Astrocyte (in vitro differentiated cells and primary cell): Measurements from ENCODE around the gene TMEM30A. TPM values are rescaled to one million over a fixed set of nuclear protein-coding genes. Genes with fewer than 3 reads are reported as not detected.

Experiments
- DNase-seq: peaks from one replicate; pipeline ENCODE4 v3.0.0-alpha.2; 2010; ENCODE audit warnings: low read depth
- FAIRE-seq: peaks from 2 replicates; lab custom pipeline; 2011; peaks lifted over from hg19 to GRCh38; lab: Jason Lieb, UNC
- H2AFZ ChIP-seq: 2 replicates; pipeline ENCODE4 v1.6.0; 2012; ENCODE audit warnings: low read depth, low read length, inconsistent platforms
- H3K27ac ChIP-seq: 2 replicates; pipeline ENCODE4 v1.5.1; 2011; ENCODE audit warnings: low read depth, low read length, inconsistent platforms
- H3K27me3 ChIP-seq: 2 replicates; pipeline ENCODE4 v1.6.0; 2011; ENCODE audit warnings: low read length, inconsistent platforms; ENCODE audit not compliant: insufficient read depth
- H3K36me3 ChIP-seq: 2 replicates; pipeline ENCODE4 v1.5.1; 2011; ENCODE audit warnings: low read length, inconsistent platforms; ENCODE audit not compliant: insufficient read depth
- H3K4me1 ChIP-seq: 2 replicates; pipeline ENCODE4 v1.5.1; 2011; ENCODE audit warnings: low read length, inconsistent platforms; ENCODE audit not compliant: insufficient read depth
- H3K4me2 ChIP-seq: 2 replicates; pipeline ENCODE4 v1.6.0; 2012; ENCODE audit warnings: low read length, inconsistent platforms
- H3K4me3 ChIP-seq: 2 replicates; pipeline ENCODE4 v1.5.1; 2011; ENCODE audit warnings: low read depth, mild to moderate bottlenecking, low read length, inconsistent platforms; ENCODE audit not compliant: insufficient read depth
- H3K79me2 ChIP-seq: 2 replicates; pipeline ENCODE4 v1.6.0; 2012; ENCODE audit warnings: mild to moderate bottlenecking, low read length, inconsistent platforms; ENCODE audit not compliant: insufficient read depth
- H3K9ac ChIP-seq: 2 replicates; pipeline ENCODE4 v1.6.0; 2012; ENCODE audit warnings: mild to moderate bottlenecking, low read length, inconsistent platforms
- H3K9me3 ChIP-seq: 2 replicates; pipeline ENCODE4 v1.5.1; 2012; ENCODE audit warnings: low read depth, mild to moderate bottlenecking, low read length, inconsistent platforms; ENCODE audit not compliant: insufficient read depth
- H4K20me1 ChIP-seq: 2 replicates; pipeline ENCODE4 v1.6.0; 2012; ENCODE audit warnings: low read length, inconsistent platforms; ENCODE audit not compliant: insufficient read depth
- H3K27ac Mint-ChIP-seq: one replicate; pipeline ENCODE4 v1.8.0; 2021; ENCODE audit warnings: mild to moderate bottlenecking, mixed read lengths; ENCODE audit not compliant: unreplicated experiment
- H3K27me3 Mint-ChIP-seq: one replicate; pipeline ENCODE4 v1.8.0; 2021; ENCODE audit warnings: low read depth, mixed read lengths; ENCODE audit not compliant: unreplicated experiment
- H3K36me3 Mint-ChIP-seq: one replicate; pipeline ENCODE4 v1.8.0; 2021; ENCODE audit warnings: low read depth, mixed read lengths; ENCODE audit not compliant: unreplicated experiment
- H3K4me1 Mint-ChIP-seq: one replicate; pipeline ENCODE4 v1.8.0; 2021; ENCODE audit warnings: low read depth, mixed read lengths; ENCODE audit not compliant: unreplicated experiment
- H3K4me3 Mint-ChIP-seq: one replicate; pipeline ENCODE4 v1.8.0; 2021; ENCODE audit warnings: mild to moderate bottlenecking, moderate library complexity, mixed read lengths; ENCODE audit not compliant: unreplicated experiment
- H3K9me3 Mint-ChIP-seq: one replicate; pipeline ENCODE4 v1.8.0; 2021; ENCODE audit warnings: mild to moderate bottlenecking, mixed read lengths; ENCODE audit not compliant: unreplicated experiment
- CTCF ChIP-seq: IDR thresholded peaks from 2 replicates; pipeline ENCODE4 v1.5.1; 2011; ENCODE audit warnings: low read depth, mild to moderate bottlenecking, inconsistent platforms, low read length, moderate library complexity; ENCODE audit not compliant: insufficient read depth
- EZH2 ChIP-seq: IDR thresholded peaks from 2 replicates; pipeline ENCODE4 v1.6.1; 2012; ENCODE audit warnings: mild to moderate bottlenecking, low read length, inconsistent platforms; ENCODE audit not compliant: insufficient read depth
- total RNA-seq: library from RNA; stranded (reverse); gene quantifications from 2 replicates; pipeline ENCODE4 v1.2.1, GENCODE V29; 2021

Gene TMEM30A
- total RNA-seq, 1 donor from 2014 or later: 166 TPM

DNA sequence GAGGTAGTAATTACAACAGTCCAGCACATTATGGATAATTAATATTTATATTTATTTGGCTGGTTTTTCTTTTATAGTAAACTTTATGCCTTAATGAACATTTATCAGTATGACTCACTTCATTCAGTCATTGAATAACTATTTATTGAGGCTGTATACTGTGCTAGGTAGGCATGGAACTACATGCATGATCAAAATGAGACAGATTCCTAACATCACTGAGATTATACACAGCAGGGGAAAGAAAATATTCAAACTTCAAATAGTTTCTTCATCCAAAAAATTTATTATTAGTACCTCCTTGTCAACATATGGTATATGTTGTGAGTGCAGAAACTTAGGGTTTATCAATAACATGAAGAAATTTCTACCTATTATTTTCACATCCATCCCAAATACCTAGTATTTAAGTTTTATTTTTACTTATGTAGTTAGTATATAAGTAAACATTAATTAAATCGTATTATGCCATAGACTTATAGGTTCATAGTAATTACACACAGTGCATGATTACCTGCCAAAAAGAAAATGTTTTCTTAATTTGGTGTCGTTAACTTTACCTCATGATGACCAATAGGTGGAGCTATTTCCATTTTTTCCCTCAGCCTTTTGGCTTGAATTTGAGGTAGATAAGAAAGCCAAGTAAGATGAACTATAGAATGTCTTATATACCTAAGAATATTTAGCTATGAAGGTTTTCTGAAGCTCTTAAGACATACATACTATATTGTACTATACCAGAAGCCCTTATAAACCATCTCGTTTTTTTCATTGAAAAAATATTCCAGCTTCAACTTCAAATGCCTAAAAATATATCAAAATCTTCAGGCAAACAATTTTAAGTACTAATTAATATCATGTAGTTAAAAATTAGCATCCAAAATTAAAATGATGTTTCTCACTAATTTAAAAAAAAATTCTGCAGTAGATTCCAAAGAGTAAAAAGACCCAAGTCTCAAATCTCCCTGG lies 12.5 kb upstream of the TMEM30A start:
- H3K9me3 Mint-ChIP-seq: no peaks in the 10 kb centered on the region
- H3K27me3 Mint-ChIP-seq: no peaks in the 10 kb centered on the region
- peak; percentile 77 for TF ChIP-seq CTCF
- no peak for TF ChIP-seq EZH2
- H3K4me3 ChIP-seq: no peak overlapping the region
- no peaks in the 10 kb centered on the region for H3K36me3 ChIP-seq
- H4K20me1 ChIP-seq: no peaks in the 10 kb centered on the region
- DNase-seq (peak; percentile 42), FAIRE-seq (peak; percentile 69)
- no peak overlapping the region for H3K4me3 Mint-ChIP-seq
- H3K9me3 ChIP-seq: no peaks in the 10 kb centered on the region
- peaks cover 3% of the 10 kb centered on the region for H3K27me3 ChIP-seq
- no peak overlapping the region for H3K27ac Mint-ChIP-seq
- H3K4me1 Mint-ChIP-seq: no peaks in the 10 kb centered on the region
- no peak overlapping the region for H3K4me2 ChIP-seq
- no peak overlapping the region for H3K9ac ChIP-seq
- no peak overlapping the region for H3K27ac ChIP-seq
- H3K4me1 ChIP-seq: no peaks in the 10 kb centered on the region
- no peak overlapping the region for H2AFZ ChIP-seq
- H3K79me2 ChIP-seq: no peaks in the 10 kb centered on the region
- no peaks in the 10 kb centered on the region for H3K36me3 Mint-ChIP-seq

- no peaks in the 10 kb centered on the region for H3K27me3 Mint-ChIP-seq
- no peaks in the 10 kb centered on the region for H3K36me3 Mint-ChIP-seq
- DNase-seq (no peak), FAIRE-seq (no peak)
- Histone ChIP-seq H2AFZ (no peak overlapping the region), H3K27me3 (no peaks in the 10 kb centered on the region), H3K4me1 (no peaks in the 10 kb centered on the region), H3K27ac (no peak overlapping the region), H3K36me3 (no peaks in the 10 kb centered on the region), H4K20me1 (no peaks in the 10 kb centered on the region), H3K4me2 (no peak overlapping the region), H3K9me3 (no peaks in the 10 kb centered on the region), H3K4me3 (no peak overlapping the region), H3K79me2 (no peaks in the 10 kb centered on the region), H3K9ac (no peak overlapping the region)
- H3K27ac Mint-ChIP-seq: no peak overlapping the region
- no peak overlapping the region for H3K4me3 Mint-ChIP-seq
- H3K9me3 Mint-ChIP-seq: no peaks in the 10 kb centered on the region
- TF ChIP-seq CTCF: no peak
- TF ChIP-seq EZH2: no peak
- peaks cover 13% of the 10 kb centered on the region for H3K4me1 Mint-ChIP-seq
Observed at GRCh38 chr6:75292555-75292954, 8.0 kb upstream of the TMEM30A start.

DNA sequence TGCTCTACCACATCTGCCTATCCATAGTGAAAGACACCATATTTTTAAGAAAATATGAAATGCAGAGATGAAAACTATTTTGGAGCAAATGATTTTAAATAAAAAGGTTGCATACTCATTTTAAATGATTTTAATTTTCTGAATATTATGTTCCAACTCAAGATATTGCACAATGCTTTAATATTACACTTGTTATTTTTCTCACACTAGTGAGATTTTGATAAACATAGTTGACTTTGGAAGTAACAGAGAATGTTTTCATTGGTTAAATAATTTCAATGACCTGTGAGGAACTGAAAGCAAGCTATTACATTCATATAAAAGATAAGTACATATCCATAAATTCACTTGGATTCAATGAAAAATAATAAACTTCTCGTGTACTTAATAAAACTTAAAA lies 7.2 kb upstream of the TMEM30A start:
- Histone ChIP-seq H3K9me3 (no peaks in the 10 kb centered on the region), H3K27ac (no peak overlapping the region), H3K79me2 (no peaks in the 10 kb centered on the region), H4K20me1 (no peaks in the 10 kb centered on the region), H3K4me2 (no peak overlapping the region), H3K36me3 (no peaks in the 10 kb centered on the region), H2AFZ (no peak overlapping the region), H3K4me1 (no peaks in the 10 kb centered on the region), H3K27me3 (no peaks in the 10 kb centered on the region), H3K9ac (no peak overlapping the region), H3K4me3 (no peak overlapping the region)
- H3K9me3 Mint-ChIP-seq: no peaks in the 10 kb centered on the region
- TF ChIP-seq CTCF (no peak), EZH2 (no peak)
- no peak for FAIRE-seq
- H3K27ac Mint-ChIP-seq: no peak overlapping the region
- no peak for DNase-seq
- H3K36me3 Mint-ChIP-seq: no peaks in the 10 kb centered on the region
- peaks cover 13% of the 10 kb centered on the region for H3K4me1 Mint-ChIP-seq
- no peak overlapping the region for H3K4me3 Mint-ChIP-seq
- no peaks in the 10 kb centered on the region for H3K27me3 Mint-ChIP-seq
